B cell (primary cell): ENCODE data around the gene AZU1. TPM values are rescaled to one million over a fixed set of nuclear protein-coding genes. Genes with fewer than 3 reads are reported as not detected.
"Not testable (repeated sequence)": the region's sequence is repeated elsewhere in the genome, so short reads cannot be mapped to it uniquely, and the experiment has no call there.

Source experiments
- ATAC-seq: fragments of 200-7000 bp; cut with Tn5 transposase; one replicate; pipeline ENCODE4 v1.10.0; 2021; ENCODE audit warnings: low read depth, mild to moderate bottlenecking, moderate number of reproducible peaks, moderate library complexity
- CTCF ChIA-PET: fragments of 350-600 bp; sonication (Branson Sonifier 250); formaldehyde crosslinking; loops from one replicate; lab custom pipeline; 2021; ENCODE audit warnings: antibody characterized with exemption, inconsistent platforms; lab: Charles Lee
- POLR2A ChIA-PET: fragments of 350-600 bp; sonication (Branson Sonifier 250); formaldehyde crosslinking; loops from one replicate; lab custom pipeline; 2021; ENCODE audit warnings: antibody characterized with exemption; lab: Charles Lee
- DNase-seq: peaks from one replicate; pipeline ENCODE4 v3.0.0; 2013
- H2AFZ ChIP-seq: 2 replicates; pipeline ENCODE4 v1.6.1; 2012; ENCODE audit warnings: mild to moderate bottlenecking, low read depth, low read length; ENCODE audit not compliant: insufficient read depth, poor library complexity, severe bottlenecking
- H3K27ac ChIP-seq, 2 donors: 1 replicate in 1 of 2; 2 replicates in 1 of 2; pipeline ENCODE4 v1.5.1; 2012 to 2013; ENCODE audit warnings: low read length in 2 of 2, mild to moderate bottlenecking in 2 of 2, moderate library complexity in 1 of 2
- H3K27me3 ChIP-seq, 4 experiments: fragments of 200-600 bp in 1 of 4; sonication (generic) in 1 of 4; replicated peaks in 1 of 4; 1 replicate in 2 of 4; 2 replicates in 2 of 4; pipeline versions ENCODE4 v1.6.1 to v1.7.0; 2013 to 2016; ENCODE audit warnings: low read length in 3 of 4, mild to moderate bottlenecking in 2 of 4, mixed read lengths in 1 of 4, moderate library complexity in 1 of 4; ENCODE audit not compliant: insufficient read depth in 4 of 4, control insufficient read depth in 3 of 4; ENCODE audit errors: control extremely low read depth in 1 of 4
- H3K36me3 ChIP-seq, 2 experiments: replicated peaks in 1 of 2; 1 replicate in 1 of 2; 2 replicates in 1 of 2; pipeline versions ENCODE4 v1.6.1 to v1.7.1; 2013; ENCODE audit warnings: low read length in 1 of 2; ENCODE audit not compliant: insufficient read depth in 2 of 2, control insufficient read depth in 1 of 2; ENCODE audit errors: control extremely low read depth in 1 of 2, extremely low read depth in 1 of 2
- H3K4me1 ChIP-seq, 2 donors: fragments of 200-600 bp in 1 of 2; sonication (generic) in 1 of 2; 1 replicate in 1 of 2; 2 replicates in 1 of 2; pipeline versions ENCODE4 v1.5.1 to v1.6.1; 2013 to 2017; ENCODE audit warnings: low read length in 2 of 2; ENCODE audit not compliant: control insufficient read depth in 2 of 2, insufficient read depth in 2 of 2
- H3K4me2 ChIP-seq: replicated peaks from 2 replicates; pipeline ENCODE3; 2012; ENCODE audit warnings: mild to moderate bottlenecking, low read depth, low read length; ENCODE audit not compliant: poor library complexity, severe bottlenecking
- H3K4me3 ChIP-seq, 5 experiments: fragments of 200-600 bp in 1 of 5; sonication (generic) in 1 of 5; 1 replicate in 3 of 5; 2 replicates in 2 of 5; pipeline versions ENCODE4 v1.5.1 to v1.7.0; 2011 to 2016; ENCODE audit warnings: low read length in 4 of 5, mild to moderate bottlenecking in 4 of 5, low read depth in 2 of 5, control low read depth in 1 of 5, moderate library complexity in 1 of 5; ENCODE audit not compliant: insufficient read depth in 1 of 5; ENCODE audit errors: control extremely low read depth in 1 of 5, extremely low read depth in 1 of 5
- H3K79me2 ChIP-seq: fragments of 200-600 bp; sonication (generic); one replicate; pipeline ENCODE4 v1.6.0; 2016; ENCODE audit warnings: low read length; ENCODE audit not compliant: control insufficient read depth, insufficient read depth
- H3K9ac ChIP-seq: fragments of 200-600 bp; sonication (generic); 2 replicates; pipeline ENCODE4 v1.6.1; 2017; ENCODE audit warnings: mild to moderate bottlenecking, low read length, moderate library complexity
- H3K9me3 ChIP-seq, 3 donors: one replicate each; pipeline versions ENCODE4 v1.6.1 to v1.7.1; 2013; ENCODE audit warnings: low read length in 2 of 3; ENCODE audit not compliant: control insufficient read depth in 2 of 3, insufficient read depth in 1 of 3; ENCODE audit errors: control extremely low read depth in 1 of 3
- H4K20me1 ChIP-seq: 2 replicates; pipeline ENCODE4 v1.6.0; 2012; ENCODE audit warnings: mild to moderate bottlenecking, low read length; ENCODE audit not compliant: insufficient read depth, control insufficient read depth, poor library complexity, severe bottlenecking
- H3K27ac Mint-ChIP-seq: one replicate; pipeline ENCODE4 v1.8.0; 2021; ENCODE audit warnings: mixed read lengths
- H3K27me3 Mint-ChIP-seq: one replicate; pipeline ENCODE4 v1.8.0; 2021; ENCODE audit warnings: mixed read lengths
- H3K4me1 Mint-ChIP-seq: one replicate; pipeline ENCODE4 v1.8.0; 2021; ENCODE audit warnings: mixed read lengths
- H3K4me3 Mint-ChIP-seq: one replicate; pipeline ENCODE4 v1.8.0; 2021; ENCODE audit warnings: mixed read lengths
- H3K9me3 Mint-ChIP-seq: one replicate; pipeline ENCODE4 v1.8.0; 2022; ENCODE audit warnings: mixed read lengths; ENCODE audit not compliant: insufficient read depth
- WGBS: methylation state at CpG from one replicate; pipeline ENCODE4 v1.1.5; 2013; ENCODE audit warnings: missing lambda C conversion rate; ENCODE audit not compliant: insufficient coverage; 5-methylcytosine and 5-hydroxymethylcytosine counted together
- intact Hi-C: fragments of 100-400 bp; cut with micrococcal nuclease; formaldehyde crosslinking; loops from one replicate; pipeline ENCODE4 v1.10.0; 2022
- polyA plus RNA-seq: library from polyadenylated mRNA; depleted of rRNA; stranded (reverse); fragments of >200 nt; gene quantifications from 2 replicates; pipeline ENCODE4 v1.2.3, GENCODE V29; 2012
- total RNA-seq, 2 donors: library from RNA; stranded (reverse); fragments of 120-200 nt in 1 of 2; gene quantifications; 1 replicate in 1 of 2; 2 replicates in 1 of 2; pipeline versions ENCODE4 v1.2.3 to v1.2.4, GENCODE V29; 2013 to 2022

Gene AZU1
- total and polyA plus RNA-seq, 2 donors (not counting 1 experiment from before 2014, with no cell fraction given): 0.13 to 0.44 TPM

- H3K9me3 ChIP-seq, H3K9ac ChIP-seq, H3K4me3 Mint-ChIP-seq, intact Hi-C loops, H3K4me1 ChIP-seq, H3K4me1 Mint-ChIP-seq, H3K27ac ChIP-seq, H3K27me3 ChIP-seq, ATAC-seq, H3K9me3 Mint-ChIP-seq, H3K4me2 ChIP-seq, H3K4me3 ChIP-seq, H2AFZ ChIP-seq, DNase-seq, H3K27ac Mint-ChIP-seq, H3K27me3 Mint-ChIP-seq: not testable (repeated sequence)
- ChIA-PET CTCF (interaction anchor here (1.0 kb wide), 1 partner anchor 22 kb away, joined by 3 read pairs; no protein-coding TSS in a partner anchor), POLR2A (interaction anchor here (0.6 to 1.4 kb wide), 4 partner anchors 15 to 196 kb away, joined by 3 to 10 read pairs (median 4); no protein-coding TSS in a partner anchor)
- Histone ChIP-seq H4K20me1 (peaks cover 37% of the 10 kb centered on the region), H3K36me3 (peaks cover 0 to 35% of the 10 kb centered on the region in 2 experiments), H3K79me2 (peaks cover 33% of the 10 kb centered on the region)
- 94% methylated on average over 11 of the region's 23 CpGs for WGBS
These were observed 50.5 kb downstream of the AZU1 start for GRCh38 chr19:877992-878660.

- Histone ChIP-seq H3K36me3 (peaks cover 0 to 40% of the 10 kb centered on the region in 2 experiments), H4K20me1 (peaks cover 33% of the 10 kb centered on the region), H3K79me2 (peaks cover 39% of the 10 kb centered on the region)
- H3K4me1 ChIP-seq, H3K4me2 ChIP-seq, H3K4me3 Mint-ChIP-seq, H3K9ac ChIP-seq, intact Hi-C loops, H3K4me1 Mint-ChIP-seq, H3K27me3 Mint-ChIP-seq, H3K9me3 ChIP-seq, H3K9me3 Mint-ChIP-seq, DNase-seq, H2AFZ ChIP-seq, ATAC-seq, H3K27ac ChIP-seq, H3K4me3 ChIP-seq, H3K27me3 ChIP-seq, H3K27ac Mint-ChIP-seq: not testable (repeated sequence)
- WGBS: 89% methylated on average over 13 of the region's 24 CpGs
- ChIA-PET CTCF (interaction anchor here (1.0 to 1.4 kb wide), 2 partner anchors 23 to 30 kb away, joined by 3 to 4 read pairs; no protein-coding TSS in a partner anchor), POLR2A (interaction anchor here (1.4 kb wide), 1 partner anchor 30 kb away, joined by 10 read pairs; no protein-coding TSS in a partner anchor)
These were observed 51.3 kb downstream of the AZU1 start for GRCh38 chr19:878751-879561.
